GM12872 (cell line): Measurements from ENCODE around the gene ACTL8.
A peak's percentile ranks its signal among the peaks of the same experiment; 100 is the strongest.

Source experiments
- TF ChIP-seq, protein P1 (sequence below): IDR thresholded peaks from 3 replicates; pipeline ENCODE4 v1.5.1; 2011; ENCODE audit warnings: low read depth, mild to moderate bottlenecking, low read length, moderate library complexity; ENCODE audit not compliant: insufficient read depth

The ACTL8 gene

DNA sequence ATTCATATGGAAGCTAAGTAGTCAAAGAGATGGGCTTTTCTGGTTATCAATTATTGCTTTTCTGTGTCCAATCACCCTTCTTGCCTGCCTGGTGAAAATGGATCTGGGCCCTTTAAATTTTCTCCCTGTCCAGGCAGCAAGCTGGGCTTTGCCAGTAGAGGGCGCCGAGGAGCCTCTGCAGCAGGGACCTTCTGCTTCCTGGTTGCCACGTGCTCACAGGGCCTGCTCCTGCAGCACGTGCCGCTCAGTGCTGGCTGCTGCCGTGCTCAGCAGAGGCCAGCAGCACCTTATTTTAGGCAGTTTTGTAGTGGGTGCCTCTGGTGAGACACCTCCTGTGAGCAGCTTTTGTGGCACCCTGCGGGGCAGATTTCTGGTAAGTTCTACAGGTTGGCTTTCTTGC is 4.0 kb downstream of the ACTL8 start:
- TF ChIP-seq, protein P1, sequence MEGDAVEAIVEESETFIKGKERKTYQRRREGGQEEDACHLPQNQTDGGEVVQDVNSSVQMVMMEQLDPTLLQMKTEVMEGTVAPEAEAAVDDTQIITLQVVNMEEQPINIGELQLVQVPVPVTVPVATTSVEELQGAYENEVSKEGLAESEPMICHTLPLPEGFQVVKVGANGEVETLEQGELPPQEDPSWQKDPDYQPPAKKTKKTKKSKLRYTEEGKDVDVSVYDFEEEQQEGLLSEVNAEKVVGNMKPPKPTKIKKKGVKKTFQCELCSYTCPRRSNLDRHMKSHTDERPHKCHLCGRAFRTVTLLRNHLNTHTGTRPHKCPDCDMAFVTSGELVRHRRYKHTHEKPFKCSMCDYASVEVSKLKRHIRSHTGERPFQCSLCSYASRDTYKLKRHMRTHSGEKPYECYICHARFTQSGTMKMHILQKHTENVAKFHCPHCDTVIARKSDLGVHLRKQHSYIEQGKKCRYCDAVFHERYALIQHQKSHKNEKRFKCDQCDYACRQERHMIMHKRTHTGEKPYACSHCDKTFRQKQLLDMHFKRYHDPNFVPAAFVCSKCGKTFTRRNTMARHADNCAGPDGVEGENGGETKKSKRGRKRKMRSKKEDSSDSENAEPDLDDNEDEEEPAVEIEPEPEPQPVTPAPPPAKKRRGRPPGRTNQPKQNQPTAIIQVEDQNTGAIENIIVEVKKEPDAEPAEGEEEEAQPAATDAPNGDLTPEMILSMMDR, result peak; percentile 35; the same call in 2 of the 3 replicates

DNA sequence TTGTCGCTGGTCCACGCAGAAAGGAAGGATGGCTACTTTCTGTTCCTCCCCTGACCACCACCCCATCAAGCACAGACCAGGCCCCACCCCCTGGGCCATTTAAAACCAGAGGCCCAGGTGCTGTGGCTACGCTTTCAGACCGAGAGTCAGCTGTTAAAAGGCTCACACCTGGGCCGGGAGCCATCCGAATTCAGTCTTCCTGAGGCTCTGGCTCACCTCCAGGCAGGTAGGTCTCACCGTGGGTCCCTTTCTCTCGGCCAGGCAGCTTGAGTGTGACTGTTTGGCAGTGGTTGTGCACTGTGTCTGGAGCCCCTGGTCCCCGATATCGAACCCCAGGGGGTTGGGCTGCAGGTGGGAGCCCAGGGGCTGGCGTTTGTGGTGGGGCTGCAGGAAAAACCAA is 7.2 kb downstream of the ACTL8 start:
- TF ChIP-seq, protein P1, result no peak

DNA sequence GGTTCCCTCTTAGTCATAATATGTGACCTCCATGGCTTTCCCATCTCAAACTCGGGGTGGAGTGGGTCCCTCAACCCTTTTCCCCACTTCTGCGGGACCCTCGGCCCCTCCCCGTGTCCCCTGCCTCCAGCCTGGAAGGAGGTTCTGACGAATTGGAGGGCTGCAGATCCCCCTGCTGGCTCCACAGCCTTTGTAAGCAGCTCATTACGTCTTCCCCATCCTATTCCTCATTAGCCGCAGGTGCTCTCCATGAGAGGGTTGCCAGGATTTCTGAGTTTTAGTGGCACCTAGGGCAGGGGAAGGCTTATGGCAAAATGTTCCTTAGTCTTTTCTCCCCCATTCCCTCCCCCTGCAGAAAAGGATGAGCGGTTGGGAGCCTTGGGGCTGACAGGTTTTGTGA is 8.3 kb downstream of the ACTL8 start:
- TF ChIP-seq, protein P1, result no peak

DNA sequence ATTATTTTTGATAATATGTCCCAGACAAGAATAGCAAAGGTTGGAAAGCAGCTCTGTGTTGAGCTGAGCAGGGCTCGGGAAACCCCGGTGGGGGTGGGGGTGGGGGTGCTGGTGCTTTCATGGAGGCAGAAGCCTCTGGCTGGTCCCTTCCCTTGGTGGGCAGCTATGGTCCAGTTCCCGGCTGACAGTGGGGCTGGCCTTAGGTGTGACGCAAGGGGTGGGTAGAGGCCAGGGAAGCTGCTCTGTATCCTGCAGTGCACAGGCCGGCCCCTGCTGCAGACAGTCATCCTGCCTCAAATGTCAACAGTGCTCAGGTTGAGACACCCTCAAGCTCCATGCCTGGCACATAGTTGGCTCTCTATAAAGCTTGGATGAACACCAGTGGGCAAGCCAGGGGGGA is 8.9 kb downstream of the ACTL8 start:
- TF ChIP-seq, protein P1, result no peak

DNA sequence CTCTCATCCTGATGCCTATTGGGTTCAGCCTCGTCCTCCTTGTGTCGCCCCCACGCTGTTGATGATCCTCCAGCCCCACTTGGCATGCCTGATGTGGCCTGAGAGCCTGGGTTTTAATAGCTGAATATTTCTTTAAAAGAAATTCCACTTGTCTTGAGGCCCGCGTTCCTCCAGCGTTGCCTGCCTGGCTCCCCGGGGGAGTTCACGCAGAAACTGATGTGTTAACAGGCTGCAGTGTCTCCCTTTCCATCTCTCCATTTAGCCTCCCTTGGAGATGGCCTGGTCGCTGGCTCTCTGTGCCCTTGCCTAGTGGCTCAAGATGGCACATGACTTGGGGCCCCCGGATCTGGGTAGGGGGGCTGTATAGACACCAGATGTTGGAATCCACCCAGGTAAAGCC is 9.5 kb downstream of the ACTL8 start:
- TF ChIP-seq, protein P1, result no peak

DNA sequence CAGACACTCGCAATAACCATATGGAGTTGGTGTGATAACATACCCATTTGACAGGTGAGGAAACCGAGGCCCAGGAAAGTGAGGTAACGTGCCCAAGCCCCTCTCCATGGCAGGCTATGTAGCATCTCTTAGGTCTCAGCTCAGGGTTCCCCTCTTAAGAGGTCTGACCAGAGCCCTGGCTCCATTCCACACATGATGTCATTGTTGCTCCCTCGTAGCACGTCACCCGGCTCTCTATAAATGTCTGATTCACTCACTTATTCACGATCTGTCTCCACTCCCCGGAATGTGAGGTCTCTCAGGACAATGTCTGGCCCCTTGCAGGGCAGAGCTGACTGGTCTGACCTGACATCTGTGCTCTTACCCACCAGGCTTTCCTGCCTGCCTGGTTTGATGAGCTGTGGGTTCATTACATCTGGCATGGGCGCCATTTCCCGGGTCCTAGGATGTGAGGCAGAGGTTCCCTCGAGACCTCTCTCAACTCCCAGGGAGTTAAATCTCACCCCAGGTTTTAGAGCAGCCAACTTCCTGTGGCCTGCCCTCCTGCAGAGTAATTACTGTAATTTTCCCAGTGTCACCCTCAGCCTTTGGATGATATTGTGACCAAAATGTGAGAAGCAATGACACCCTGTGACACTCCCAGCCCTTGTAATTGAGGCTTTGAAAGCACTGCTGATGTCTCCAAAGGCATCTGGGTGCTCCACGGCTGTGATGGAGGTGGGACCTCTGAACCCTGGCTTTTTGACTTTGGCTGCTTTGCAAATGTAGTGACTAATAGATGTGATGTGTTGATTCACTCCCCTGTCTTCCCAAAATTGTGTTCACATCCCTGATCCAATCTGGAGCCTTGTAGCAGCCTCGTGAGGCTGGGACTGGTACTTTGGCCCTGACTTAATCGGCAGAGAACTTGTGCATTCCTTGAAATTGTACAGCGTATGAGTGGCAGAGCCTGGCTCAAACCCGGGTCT is 10.6 kb downstream of the ACTL8 start:
- TF ChIP-seq, protein P1, result no peak

DNA sequence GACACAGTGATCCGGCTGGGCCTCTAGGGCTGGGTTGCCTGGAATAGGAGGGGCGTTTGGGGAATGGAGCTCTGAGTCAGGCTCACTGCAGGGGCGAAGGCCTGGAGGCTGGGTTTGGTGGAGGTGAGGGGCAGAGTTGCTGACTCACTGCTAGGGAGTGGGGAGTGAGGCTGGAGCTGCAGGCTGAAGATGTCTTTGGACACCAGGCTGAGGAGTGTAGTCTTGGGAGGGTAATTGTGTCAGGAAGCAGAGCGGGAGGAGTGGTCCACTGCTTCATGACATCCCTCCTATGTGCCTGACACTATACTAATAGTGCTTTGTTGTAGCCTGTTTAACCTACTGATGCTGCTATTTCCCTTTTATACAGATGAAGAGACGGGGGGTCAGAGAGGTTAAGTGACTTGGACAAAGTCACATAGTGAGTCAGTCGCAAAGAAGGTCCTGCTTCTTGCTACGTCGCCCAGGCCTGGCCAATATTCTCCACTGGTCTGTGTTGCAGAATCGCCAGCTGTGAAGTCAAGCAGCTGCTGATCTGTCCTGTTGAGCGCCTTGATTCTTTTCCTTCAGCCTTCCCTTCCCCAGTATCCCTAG is 13.6 kb downstream of the ACTL8 start:
- TF ChIP-seq, protein P1, result no peak
